LNCaP clone FGC (cell line): ENCODE measurements around the gene CBX7.

Experiments
- DNase-seq: peaks from one replicate; pipeline ENCODE4 v3.0.0-alpha.2; 2011; ENCODE audit warnings: low read depth
- H3K4me3 ChIP-seq: 2 replicates; pipeline ENCODE4 v1.5.1; 2011; ENCODE audit warnings: mild to moderate bottlenecking, low read depth, low read length, control low read depth
- TF ChIP-seq, protein P1 (sequence below): IDR thresholded peaks from 2 replicates; pipeline ENCODE4 v1.5.1; 2012; ENCODE audit warnings: mild to moderate bottlenecking; ENCODE audit not compliant: control insufficient read depth, insufficient read depth; ENCODE audit errors: extremely low read depth

The CBX7 gene

DNA sequence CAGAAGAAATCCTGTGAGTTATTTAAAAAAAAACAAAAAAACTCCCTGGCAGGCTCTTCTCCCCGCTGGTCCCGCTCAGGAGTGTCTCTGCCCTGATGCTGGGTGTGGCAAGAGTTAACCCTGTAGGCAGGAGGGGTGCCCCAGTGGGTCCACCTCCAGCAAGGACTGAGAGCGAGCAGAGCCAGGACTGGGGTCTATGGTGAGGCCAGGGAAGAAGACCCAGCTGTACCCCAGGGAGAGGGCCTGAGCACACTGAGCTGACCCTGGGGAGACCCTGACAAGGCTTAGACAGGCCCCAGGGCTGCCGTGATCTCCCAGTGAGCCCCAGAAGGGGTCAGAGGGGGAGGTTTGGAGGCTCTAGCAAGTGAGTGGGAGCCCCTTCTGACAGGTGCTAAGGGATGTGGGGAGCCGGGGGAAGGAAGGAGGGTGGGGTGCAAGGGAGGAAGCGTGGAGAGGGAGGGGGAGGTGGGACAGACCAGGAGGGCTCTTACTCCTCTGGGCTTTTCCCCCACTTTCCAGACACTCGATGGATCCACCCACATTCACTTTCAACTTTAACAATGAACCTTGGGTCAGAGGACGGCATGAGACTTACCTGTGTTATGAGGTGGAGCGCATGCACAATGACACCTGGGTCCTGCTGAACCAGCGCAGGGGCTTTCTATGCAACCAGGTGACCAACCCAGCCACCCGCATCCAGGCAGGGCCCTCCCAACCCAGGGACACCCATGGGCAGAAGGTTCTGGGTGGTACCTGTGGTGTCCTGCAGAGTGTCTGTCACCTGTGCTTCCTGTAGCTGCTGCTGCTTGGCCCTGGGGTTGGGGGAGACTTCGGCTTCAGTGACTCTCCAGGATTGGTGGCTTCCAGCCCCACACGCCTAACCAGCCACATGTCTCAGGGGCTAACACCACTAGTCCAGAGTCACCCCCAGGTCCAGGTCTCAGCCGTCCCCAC, 69.0 kb downstream of the CBX7 start:
- TF ChIP-seq, protein P1, sequence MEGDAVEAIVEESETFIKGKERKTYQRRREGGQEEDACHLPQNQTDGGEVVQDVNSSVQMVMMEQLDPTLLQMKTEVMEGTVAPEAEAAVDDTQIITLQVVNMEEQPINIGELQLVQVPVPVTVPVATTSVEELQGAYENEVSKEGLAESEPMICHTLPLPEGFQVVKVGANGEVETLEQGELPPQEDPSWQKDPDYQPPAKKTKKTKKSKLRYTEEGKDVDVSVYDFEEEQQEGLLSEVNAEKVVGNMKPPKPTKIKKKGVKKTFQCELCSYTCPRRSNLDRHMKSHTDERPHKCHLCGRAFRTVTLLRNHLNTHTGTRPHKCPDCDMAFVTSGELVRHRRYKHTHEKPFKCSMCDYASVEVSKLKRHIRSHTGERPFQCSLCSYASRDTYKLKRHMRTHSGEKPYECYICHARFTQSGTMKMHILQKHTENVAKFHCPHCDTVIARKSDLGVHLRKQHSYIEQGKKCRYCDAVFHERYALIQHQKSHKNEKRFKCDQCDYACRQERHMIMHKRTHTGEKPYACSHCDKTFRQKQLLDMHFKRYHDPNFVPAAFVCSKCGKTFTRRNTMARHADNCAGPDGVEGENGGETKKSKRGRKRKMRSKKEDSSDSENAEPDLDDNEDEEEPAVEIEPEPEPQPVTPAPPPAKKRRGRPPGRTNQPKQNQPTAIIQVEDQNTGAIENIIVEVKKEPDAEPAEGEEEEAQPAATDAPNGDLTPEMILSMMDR = no peak
- no peak for DNase-seq
- no peak overlapping the region for H3K4me3 ChIP-seq

GRCh38 chr22:39081598-39081997, 70.9 kb downstream of the CBX7 start:
- TF ChIP-seq, protein P1 = no peak
- no peak overlapping the region for H3K4me3 ChIP-seq
- no peak for DNase-seq

GRCh38 chr22:39081016-39081415, 71.5 kb downstream of the CBX7 start:
- TF ChIP-seq, protein P1 = no peak
- no peak overlapping the region for H3K4me3 ChIP-seq
- no peak for DNase-seq
